ENCODE data around the gene MFAP1. TPM values are rescaled to one million over a fixed set of nuclear protein-coding genes. Genes with fewer than 3 reads are reported as not detected.

Gene MFAP1
- total and polyA plus RNA-seq, 2 donors (not counting 1 experiment from before 2014, with no cell fraction given), result 28.4 to 45.0 TPM

DNA sequence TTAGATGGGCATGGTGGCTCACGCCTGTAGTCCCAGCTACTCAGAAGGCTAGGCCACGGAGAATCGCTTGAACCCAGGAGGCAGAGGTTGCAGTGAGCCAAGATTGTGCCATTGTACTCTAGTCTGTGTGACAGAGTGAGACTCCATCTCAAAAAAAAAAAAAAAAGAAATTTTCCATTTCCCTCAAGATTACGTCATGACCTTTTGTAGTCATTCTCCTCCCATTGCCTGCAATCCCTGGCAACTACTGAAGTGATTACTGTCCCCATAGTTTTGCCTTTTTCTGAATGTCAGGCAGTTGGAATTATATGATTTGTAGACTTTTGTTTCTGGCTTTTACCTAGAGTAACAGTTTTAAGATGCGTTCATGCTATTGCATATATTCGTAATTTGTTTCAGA lies 30.3 kb upstream of the MFAP1 start:
- DNase-seq (ENCODE audit: low read depth in 2 of 2), result peak in 1 of 2 donors; percentile 26
- Histone ChIP-seq H3K36me3 (ENCODE audit: control insufficient read depth, insufficient read depth, low read length) (no peaks in the 10 kb centered on the region), H3K27ac (ENCODE audit: insufficient read depth, low read length) (no peak overlapping the region), H3K9ac (ENCODE audit: insufficient read depth, low read length) (no peak overlapping the region), H4K20me1 (ENCODE audit: control insufficient read depth, extremely low read depth, insufficient read depth, low read length) (no peaks in the 10 kb centered on the region), H3K4me1 (ENCODE audit: control insufficient read depth, extremely low read depth, insufficient read depth, low read length) (no peaks in the 10 kb centered on the region), H3K79me2 (ENCODE audit: control insufficient read depth, insufficient read depth, low read length) (no peaks in the 10 kb centered on the region), H3K9me3 (ENCODE audit: control insufficient read depth, insufficient read depth, low read depth, low read length) (no peaks in the 10 kb centered on the region), H3K4me3 (replicated peaks in 1 of 4; ENCODE audit: control extremely low read depth in 1 of 4, insufficient read depth in 1 of 4, low read depth in 3 of 4, low read length in 4 of 4) (no peak overlapping the region), H3K27me3 (ENCODE audit: control insufficient read depth, insufficient read depth, low read length) (no peaks in the 10 kb centered on the region), H3K4me2 (ENCODE audit: extremely low read depth, insufficient read depth, low read length) (no peak overlapping the region), H2AFZ (ENCODE audit: low read length) (no peak overlapping the region)
- TF ChIP-seq, protein P1, sequence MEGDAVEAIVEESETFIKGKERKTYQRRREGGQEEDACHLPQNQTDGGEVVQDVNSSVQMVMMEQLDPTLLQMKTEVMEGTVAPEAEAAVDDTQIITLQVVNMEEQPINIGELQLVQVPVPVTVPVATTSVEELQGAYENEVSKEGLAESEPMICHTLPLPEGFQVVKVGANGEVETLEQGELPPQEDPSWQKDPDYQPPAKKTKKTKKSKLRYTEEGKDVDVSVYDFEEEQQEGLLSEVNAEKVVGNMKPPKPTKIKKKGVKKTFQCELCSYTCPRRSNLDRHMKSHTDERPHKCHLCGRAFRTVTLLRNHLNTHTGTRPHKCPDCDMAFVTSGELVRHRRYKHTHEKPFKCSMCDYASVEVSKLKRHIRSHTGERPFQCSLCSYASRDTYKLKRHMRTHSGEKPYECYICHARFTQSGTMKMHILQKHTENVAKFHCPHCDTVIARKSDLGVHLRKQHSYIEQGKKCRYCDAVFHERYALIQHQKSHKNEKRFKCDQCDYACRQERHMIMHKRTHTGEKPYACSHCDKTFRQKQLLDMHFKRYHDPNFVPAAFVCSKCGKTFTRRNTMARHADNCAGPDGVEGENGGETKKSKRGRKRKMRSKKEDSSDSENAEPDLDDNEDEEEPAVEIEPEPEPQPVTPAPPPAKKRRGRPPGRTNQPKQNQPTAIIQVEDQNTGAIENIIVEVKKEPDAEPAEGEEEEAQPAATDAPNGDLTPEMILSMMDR (conservative IDR thresholded peaks at IDR 0.05 in 1 of 2, IDR thresholded peaks at IDR 0.05 in 1 of 2; ENCODE audit: low read depth in 1 of 2, low read length in 2 of 2), result no peak
- TF ChIP-seq EZH2 (IDR thresholded peaks at IDR 0.05; ENCODE audit: low read length, missing control alignments), result no peak

DNA sequence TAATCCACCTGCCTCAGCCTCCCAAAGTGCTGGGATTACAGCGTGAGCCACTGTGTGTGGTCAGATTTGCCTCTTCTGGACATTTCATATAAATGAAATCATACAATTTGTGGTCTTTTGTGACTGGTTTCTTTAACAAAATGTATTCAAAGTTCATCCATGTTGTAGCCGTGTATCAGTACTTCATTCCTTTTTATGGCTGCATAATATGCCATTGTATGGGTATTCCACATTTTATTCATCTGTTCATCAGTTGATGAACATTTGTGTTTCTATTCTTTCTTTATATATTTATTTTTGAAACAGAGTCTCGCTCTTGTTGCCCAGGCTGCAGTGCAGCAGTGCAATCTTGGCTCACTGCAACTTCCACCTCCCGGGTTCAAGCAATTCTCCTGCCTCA lies 28.1 kb upstream of the MFAP1 start:
- Histone ChIP-seq H3K79me2 (ENCODE audit: control insufficient read depth, insufficient read depth, low read length) (no peaks in the 10 kb centered on the region), H3K4me3 (replicated peaks in 1 of 4; ENCODE audit: control extremely low read depth in 1 of 4, insufficient read depth in 1 of 4, low read depth in 3 of 4, low read length in 4 of 4) (no peak overlapping the region), H3K9me3 (ENCODE audit: control insufficient read depth, insufficient read depth, low read depth, low read length) (no peaks in the 10 kb centered on the region), H3K36me3 (ENCODE audit: control insufficient read depth, insufficient read depth, low read length) (no peaks in the 10 kb centered on the region), H3K9ac (ENCODE audit: insufficient read depth, low read length) (no peak overlapping the region), H3K27ac (ENCODE audit: insufficient read depth, low read length) (no peak overlapping the region), H3K27me3 (ENCODE audit: control insufficient read depth, insufficient read depth, low read length) (no peaks in the 10 kb centered on the region), H2AFZ (ENCODE audit: low read length) (no peak overlapping the region), H3K4me1 (ENCODE audit: control insufficient read depth, extremely low read depth, insufficient read depth, low read length) (no peaks in the 10 kb centered on the region), H4K20me1 (ENCODE audit: control insufficient read depth, extremely low read depth, insufficient read depth, low read length) (no peaks in the 10 kb centered on the region), H3K4me2 (ENCODE audit: extremely low read depth, insufficient read depth, low read length) (no peak overlapping the region)
- no peak for DNase-seq (ENCODE audit: low read depth in 2 of 2)
- TF ChIP-seq, protein P1 (conservative IDR thresholded peaks at IDR 0.05 in 1 of 2, IDR thresholded peaks at IDR 0.05 in 1 of 2; ENCODE audit: low read depth in 1 of 2, low read length in 2 of 2), result no peak
- TF ChIP-seq EZH2 (IDR thresholded peaks at IDR 0.05; ENCODE audit: low read length, missing control alignments), result no peak

DNA sequence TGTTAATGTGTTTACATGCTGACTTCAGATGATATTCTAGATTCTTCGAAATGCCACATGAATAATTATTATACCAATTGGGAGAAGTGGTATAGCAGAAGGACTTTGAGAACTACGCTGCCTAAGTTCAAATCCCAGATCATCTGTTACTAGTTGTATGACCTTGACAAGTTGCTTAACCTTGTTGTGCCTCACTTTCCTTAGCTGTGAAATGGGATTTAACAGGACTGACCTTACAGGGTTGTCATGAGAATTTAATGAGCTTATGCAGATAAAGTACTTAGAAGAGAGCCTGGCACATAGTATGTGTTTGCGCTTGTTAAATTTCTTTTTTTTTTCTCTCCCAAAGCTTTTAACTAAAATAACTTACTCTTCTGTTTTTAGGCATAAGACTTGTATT lies 26.8 kb upstream of the MFAP1 start:
- no peak for DNase-seq (ENCODE audit: low read depth in 2 of 2)
- Histone ChIP-seq H3K27ac (ENCODE audit: insufficient read depth, low read length) (no peak overlapping the region), H3K79me2 (ENCODE audit: control insufficient read depth, insufficient read depth, low read length) (no peaks in the 10 kb centered on the region), H3K4me3 (replicated peaks in 1 of 4; ENCODE audit: control extremely low read depth in 1 of 4, insufficient read depth in 1 of 4, low read depth in 3 of 4, low read length in 4 of 4) (no peak overlapping the region), H3K27me3 (ENCODE audit: control insufficient read depth, insufficient read depth, low read length) (no peaks in the 10 kb centered on the region), H3K4me2 (ENCODE audit: extremely low read depth, insufficient read depth, low read length) (no peak overlapping the region), H3K9ac (ENCODE audit: insufficient read depth, low read length) (no peak overlapping the region), H3K36me3 (ENCODE audit: control insufficient read depth, insufficient read depth, low read length) (no peaks in the 10 kb centered on the region), H2AFZ (ENCODE audit: low read length) (no peak overlapping the region), H3K4me1 (ENCODE audit: control insufficient read depth, extremely low read depth, insufficient read depth, low read length) (no peaks in the 10 kb centered on the region), H3K9me3 (ENCODE audit: control insufficient read depth, insufficient read depth, low read depth, low read length) (no peaks in the 10 kb centered on the region), H4K20me1 (ENCODE audit: control insufficient read depth, extremely low read depth, insufficient read depth, low read length) (no peaks in the 10 kb centered on the region)
- TF ChIP-seq, protein P1 (conservative IDR thresholded peaks at IDR 0.05 in 1 of 2, IDR thresholded peaks at IDR 0.05 in 1 of 2; ENCODE audit: low read depth in 1 of 2, low read length in 2 of 2), result no peak
- TF ChIP-seq EZH2 (IDR thresholded peaks at IDR 0.05; ENCODE audit: low read length, missing control alignments), result no peak

Data from fibroblast of lung (primary cell).